Stimulated activated CD8-positive, alpha-beta memory T cell treated with anti-CD3 and anti-CD28 coated beads, Interleukin-15, amount 100 ng/mL, for 4 hours (primary cell): ENCODE measurements around the gene GRID1.

ENCODE experiments used
- DNase-seq, 2 donors: peaks; one replicate each; pipeline ENCODE4 v3.0.0-alpha.2; 2020; ENCODE audit warnings: low read depth in 2 of 2

Gene GRID1

GRCh38 chr10:86227501-86228258 is 138.9 kb downstream of the GRID1 start:
- DNase-seq, result no peak

GRCh38 chr10:86226781-86227201 is 139.8 kb downstream of the GRID1 start:
- DNase-seq, result no peak

- no peak for DNase-seq
Measured at GRCh38 chr10:86226016-86226415, 140.6 kb downstream of the GRID1 start.

- DNase-seq, result no peak
Measured at GRCh38 chr10:86225103-86225782, 141.4 kb downstream of the GRID1 start.

- no peak for DNase-seq
Measured at GRCh38 chr10:86224354-86225102, 142.1 kb downstream of the GRID1 start.

GRCh38 chr10:86223256-86223655 is 143.3 kb downstream of the GRID1 start:
- DNase-seq, result no peak

GRCh38 chr10:86222687-86223086 is 143.9 kb downstream of the GRID1 start:
- DNase-seq, result no peak

GRCh38 chr10:86222336-86222650 is 144.3 kb downstream of the GRID1 start:
- no peak for DNase-seq

GRCh38 chr10:86221442-86222335 is 144.9 kb downstream of the GRID1 start:
- DNase-seq, result no peak

- DNase-seq, result no peak
Measured at GRCh38 chr10:86220626-86221025, 146.0 kb downstream of the GRID1 start.

- DNase-seq, result no peak
Measured at GRCh38 chr10:86219271-86219670, 147.3 kb downstream of the GRID1 start.

GRCh38 chr10:86218842-86219241 is 147.8 kb downstream of the GRID1 start:
- no peak for DNase-seq

- no peak for DNase-seq
Measured at GRCh38 chr10:86218160-86218559, 148.4 kb downstream of the GRID1 start.

- no peak for DNase-seq
Measured at GRCh38 chr10:86217371-86218080, 149.1 kb downstream of the GRID1 start.

GRCh38 chr10:86216886-86217285 is 149.7 kb downstream of the GRID1 start:
- no peak for DNase-seq

- DNase-seq, result no peak
Measured at GRCh38 chr10:86215712-86216111, 150.9 kb downstream of the GRID1 start.

- no peak for DNase-seq
Measured at GRCh38 chr10:86215046-86215445, 151.5 kb downstream of the GRID1 start.

- no peak for DNase-seq
Measured at GRCh38 chr10:86213148-86213547, 153.4 kb downstream of the GRID1 start.

- no peak for DNase-seq
Measured at GRCh38 chr10:86212391-86212700, 154.2 kb downstream of the GRID1 start.

- no peak for DNase-seq
Measured at GRCh38 chr10:86211691-86212390, 154.8 kb downstream of the GRID1 start.

GRCh38 chr10:86210416-86210815 is 156.2 kb downstream of the GRID1 start:
- DNase-seq, result no peak
